Heart right ventricle (tissue), 16 donors: Measurements from ENCODE around the gene ERBIN. TPM values are rescaled to one million over a fixed set of nuclear protein-coding genes. Genes with fewer than 3 reads are reported as not detected.

Experiments
- ATAC-seq, 8 donors: fragments of 200-7000 bp; cut with Tn5 transposase; one replicate each; pipeline ENCODE4 v1.9.1; 2020; ENCODE audit warnings: mild to moderate bottlenecking in 8 of 8, moderate library complexity in 8 of 8, moderate number of reproducible peaks in 1 of 8
- DNase-seq, 2 donors: peaks; one replicate each; pipeline ENCODE4 v3.0.0-alpha.2; 2020
- H3K27ac ChIP-seq, 10 donors: fragments of 200-600 bp; sonication (generic) in 2 of 10; one replicate each; pipeline versions ENCODE4 v1.5.0 to v1.8.0; 2020 to 2022; ENCODE audit warnings: mild to moderate bottlenecking in 3 of 10
- H3K27me3 ChIP-seq, 7 donors: fragments of 200-600 bp; one replicate each; pipeline ENCODE4 v1.8.0; 2021 to 2022; ENCODE audit warnings: mild to moderate bottlenecking in 2 of 7
- H3K36me3 ChIP-seq, 9 donors: fragments of 200-600 bp; sonication (generic) in 1 of 9; one replicate each; pipeline versions ENCODE4 v1.5.0 to v1.8.0; 2020 to 2022; ENCODE audit warnings: mild to moderate bottlenecking in 2 of 9
- H3K4me1 ChIP-seq, 9 donors: fragments of 200-600 bp; sonication (generic) in 1 of 9; one replicate each; pipeline versions ENCODE4 v1.5.0 to v1.8.0; 2020 to 2022; ENCODE audit warnings: mild to moderate bottlenecking in 4 of 9
- H3K4me3 ChIP-seq, 10 donors: fragments of 200-600 bp; sonication (generic) in 2 of 10; one replicate each; pipeline versions ENCODE4 v1.5.0 to v1.8.0; 2020 to 2022; ENCODE audit warnings: mild to moderate bottlenecking in 7 of 10, moderate library complexity in 2 of 10
- H3K9me3 ChIP-seq, 11 donors: fragments of 200-600 bp in 10 of 11; sonication (generic) in 2 of 11; one replicate each; pipeline versions ENCODE4 v1.5.0 to v1.8.0; 2013 to 2022; ENCODE audit warnings: mild to moderate bottlenecking in 2 of 11, control low read depth in 1 of 11, moderate library complexity in 1 of 11
- CTCF ChIP-seq, 9 donors: fragments of 200-600 bp; sonication (generic) in 2 of 9; IDR thresholded peaks; one replicate each; pipeline versions ENCODE4 v1.5.0 to v1.8.0; 2021 to 2022; ENCODE audit warnings: antibody characterized with exemption in 9 of 9, mild to moderate bottlenecking in 5 of 9, moderate library complexity in 1 of 9
- WGBS, 2 donors: extraction: QIAGEN DNeasy Blood & Tissue Kit; methylation state at CpG; one replicate each; pipeline ENCODE4 v1.1.7; 2013; ENCODE audit warnings: inconsistent platforms in 1 of 2; 5-methylcytosine and 5-hydroxymethylcytosine counted together
- intact Hi-C, 10 donors: fragments of 100-400 bp; cut with DNase I; formaldehyde crosslinking; loops; one replicate each; pipeline versions ENCODE4 v1.11.1 to v1.14.2; 2022
- polyA plus RNA-seq, 2 donors: library from polyadenylated mRNA; stranded (reverse); fragments of 200-250 nt; gene quantifications; one replicate each; pipeline ENCODE4 v1.2.3, GENCODE V29; 2013
- total RNA-seq, 10 donors: library from RNA; stranded (reverse); fragmentation: NEBNext Ultra II Directional in 3 of 10; extraction: Animal tissue kit (Norgen Biotek cat#: 25700) in 3 of 10; gene quantifications; one replicate each; pipeline versions ENCODE4 v1.2.1 to v1.2.4, GENCODE V29; 2021 to 2023
- donor health status: Arrhythmogenic right ventricular cardiomyopathy.
- donor health status: ischemic (EF 13 %, LVEDD 7.1; RV severe dilation, severe dysfunction).
- donor health status: healthy with polysubstance abuse.
- donor health status: DM: no; HTN: yes; CAD: no.
- donor health status: DM: no; HTN: no; CAD: no.
- donor health status: ischemic (EF 25% LVEDD 6.9; RV normal size, moderate dysfunction).
- donor health status: ischemic (EF 25% LVEDD 5.7; RV mildly dilated, moderate dysfunction).
- donor health status: healthy.
- donor health status: DM: yes; HTN: yes; CAD: no.
- donor health status: Ischemic cardiomyopathy.
- donor health status: ischemic (EF 35%, LVEDD 5.7; RV mildly dilated, moderate dysfunction).
- donor health status: nonischemic (EF 11% LVEDD 7.7; RV severe dilation, severe dysfunction).
- donor health status: DM: yes; HTN: yes; CAD: no.
- donor health status: PGD.
- donor health status: ischemic (EF 29% LVEDD 5.4; RV normal size, mild dysfunction).
- donor health status: nonischemic (EF 23%, LVEDD 6.1; RV moderate dilation, normal function).

Gene ERBIN
- total and polyA plus RNA-seq, 12 donors, result 7.4 to 63.3 (median 42.5) TPM

- DNase-seq (no peak), ATAC-seq (no peak)
- Histone ChIP-seq H3K9me3 (no peaks in the 10 kb centered on the region), H3K4me3 (no peak overlapping the region), H3K4me1 (no peaks in the 10 kb centered on the region), H3K27ac (no peak overlapping the region), H3K27me3 (no peaks in the 10 kb centered on the region), H3K36me3 (no peaks in the 10 kb centered on the region)
- intact Hi-C loops, result no loop called here
- TF ChIP-seq CTCF (IDR thresholded peaks at IDR 0.05), result no peak
- 83 to 85% methylated on average over 9 of the region's 9 CpGs for WGBS, 2 donors
Observed at GRCh38 chr5:65893749-65894430, 32.5 kb upstream of the ERBIN start.

- intact Hi-C loops, result no loop called here
- no peak overlapping the region for H3K27ac ChIP-seq
- H3K4me1 ChIP-seq, result no peaks in the 10 kb centered on the region
- no peaks in the 10 kb centered on the region for H3K27me3 ChIP-seq
- no peak for TF ChIP-seq CTCF (IDR thresholded peaks at IDR 0.05)
- WGBS, 2 donors, result 86 to 89% methylated on average over 3 of the region's 3 CpGs
- no peak overlapping the region for H3K4me3 ChIP-seq
- H3K9me3 ChIP-seq, result no peaks in the 10 kb centered on the region
- ATAC-seq, result no peak
- no peaks in the 10 kb centered on the region for H3K36me3 ChIP-seq
- DNase-seq, result no peak
Observed at GRCh38 chr5:65895891-65896290, 30.5 kb upstream of the ERBIN start.

- Histone ChIP-seq H3K4me3 (no peak overlapping the region), H3K4me1 (no peaks in the 10 kb centered on the region), H3K27me3 (no peaks in the 10 kb centered on the region), H3K27ac (no peak overlapping the region), H3K9me3 (no peaks in the 10 kb centered on the region), H3K36me3 (no peaks in the 10 kb centered on the region)
- DNase-seq (no peak), ATAC-seq (no peak)
- WGBS, 2 donors, result 89 to 90% methylated on average over 2 of the region's 2 CpGs
- no peak for TF ChIP-seq CTCF (IDR thresholded peaks at IDR 0.05)
- intact Hi-C loops, result no loop called here
Observed at GRCh38 chr5:65900746-65901145, 25.6 kb upstream of the ERBIN start.

- WGBS, 2 donors, result 96 to 100% methylated on average over 4 of the region's 4 CpGs
- intact Hi-C loops, result no loop called here
Observed at GRCh38 chr5:65902104-65902503, 24.3 kb upstream of the ERBIN start.

More at GRCh38 chr5:65902104-65902503, 24.3 kb upstream of the ERBIN start:
- no peak for ATAC-seq
- no peak overlapping the region for H3K4me3 ChIP-seq
- H3K36me3 ChIP-seq, result no peaks in the 10 kb centered on the region
- H3K27ac ChIP-seq, result no peak overlapping the region
- DNase-seq, result no peak
- no peak for TF ChIP-seq CTCF (IDR thresholded peaks at IDR 0.05)
- H3K9me3 ChIP-seq, result no peaks in the 10 kb centered on the region
- H3K4me1 ChIP-seq, result no peaks in the 10 kb centered on the region
- H3K27me3 ChIP-seq, result no peaks in the 10 kb centered on the region
